C4-2B (cell line): ENCODE measurements around the gene NCK1.

Source experiments
- ZFX ChIP-seq: fragments of 450-650 bp; IDR thresholded peaks from 2 replicates; pipeline ENCODE4 v1.6.1; 2017
- TF ChIP-seq, protein P1 (sequence below): fragments of 450-650 bp; conservative IDR thresholded peaks from 2 replicates; pipeline ENCODE4 v1.5.1; 2017; ENCODE audit warnings: mild to moderate bottlenecking

DNA sequence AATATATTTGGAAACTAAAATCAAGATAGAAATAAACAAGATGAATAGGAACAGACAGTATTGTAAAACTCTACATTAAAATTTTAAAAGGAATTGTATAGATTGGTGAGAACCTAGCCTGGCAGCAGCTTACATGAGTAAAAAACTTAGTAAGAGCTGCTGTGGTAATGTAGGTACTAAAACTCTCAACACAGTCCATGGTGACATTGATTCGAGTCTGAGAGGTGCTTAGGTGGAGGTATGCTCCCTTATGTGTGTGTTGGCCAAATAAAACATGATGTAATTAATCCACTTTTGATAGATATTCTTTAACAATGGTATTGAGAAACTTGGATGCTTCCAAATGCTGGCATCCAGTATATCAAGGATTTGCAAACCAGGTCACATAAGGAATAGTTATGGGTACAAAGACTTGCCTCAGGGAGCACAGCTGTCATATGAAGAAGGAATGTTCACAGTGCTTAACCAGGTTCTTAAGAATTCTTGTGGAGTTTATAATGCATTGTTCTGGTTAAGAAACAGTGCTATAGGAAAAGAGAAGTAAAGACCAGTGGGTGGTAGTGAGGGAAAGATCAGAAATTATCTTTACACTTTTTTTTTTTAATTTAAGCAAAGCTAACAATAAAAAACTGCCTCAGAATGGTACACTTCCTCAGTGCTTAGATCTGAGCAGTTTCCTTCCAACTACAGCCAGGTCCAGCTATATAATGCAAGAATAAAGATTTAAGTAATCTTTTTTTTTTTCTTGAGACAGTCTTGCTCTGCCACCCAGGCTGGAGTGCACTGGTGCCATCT is 71.2 kb downstream of the NCK1 start:
- TF ChIP-seq, protein P1, sequence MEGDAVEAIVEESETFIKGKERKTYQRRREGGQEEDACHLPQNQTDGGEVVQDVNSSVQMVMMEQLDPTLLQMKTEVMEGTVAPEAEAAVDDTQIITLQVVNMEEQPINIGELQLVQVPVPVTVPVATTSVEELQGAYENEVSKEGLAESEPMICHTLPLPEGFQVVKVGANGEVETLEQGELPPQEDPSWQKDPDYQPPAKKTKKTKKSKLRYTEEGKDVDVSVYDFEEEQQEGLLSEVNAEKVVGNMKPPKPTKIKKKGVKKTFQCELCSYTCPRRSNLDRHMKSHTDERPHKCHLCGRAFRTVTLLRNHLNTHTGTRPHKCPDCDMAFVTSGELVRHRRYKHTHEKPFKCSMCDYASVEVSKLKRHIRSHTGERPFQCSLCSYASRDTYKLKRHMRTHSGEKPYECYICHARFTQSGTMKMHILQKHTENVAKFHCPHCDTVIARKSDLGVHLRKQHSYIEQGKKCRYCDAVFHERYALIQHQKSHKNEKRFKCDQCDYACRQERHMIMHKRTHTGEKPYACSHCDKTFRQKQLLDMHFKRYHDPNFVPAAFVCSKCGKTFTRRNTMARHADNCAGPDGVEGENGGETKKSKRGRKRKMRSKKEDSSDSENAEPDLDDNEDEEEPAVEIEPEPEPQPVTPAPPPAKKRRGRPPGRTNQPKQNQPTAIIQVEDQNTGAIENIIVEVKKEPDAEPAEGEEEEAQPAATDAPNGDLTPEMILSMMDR, result no peak
- no peak for TF ChIP-seq ZFX
